Raji (cell line): ENCODE measurements around the gene A3GALT2.

Source experiments
- POLR2A ChIP-seq: IDR thresholded peaks from 2 replicates; pipeline ENCODE4 v1.6.1; 2011; ENCODE audit warnings: low read depth, low read length, control low read depth; ENCODE audit not compliant: insufficient read depth

A3GALT2 gene

GRCh38 chr1:33320619-33321165, at the start of gene A3GALT2:
Gene A3GALT2, minus strand, starts transcription at chr1:33321098. Its CDS starts 0 bp downstream, at chr1:33321098.
- TF ChIP-seq POLR2A: no peak

GRCh38 chr1:33370301-33370700, 49.4 kb upstream of the A3GALT2 start:
- no peak for TF ChIP-seq POLR2A

- TF ChIP-seq POLR2A: no peak
These were observed 48.9 kb upstream of the A3GALT2 start for GRCh38 chr1:33369764-33370163.

GRCh38 chr1:33369081-33369480, 48.2 kb upstream of the A3GALT2 start:
- TF ChIP-seq POLR2A: no peak

- no peak for TF ChIP-seq POLR2A
These were observed 47.5 kb upstream of the A3GALT2 start for GRCh38 chr1:33368431-33368830.

GRCh38 chr1:33367485-33368405, 46.8 kb upstream of the A3GALT2 start:
- no peak for TF ChIP-seq POLR2A

GRCh38 chr1:33366762-33367484, 46.0 kb upstream of the A3GALT2 start:
- TF ChIP-seq POLR2A: no peak

GRCh38 chr1:33365560-33365997, 44.7 kb upstream of the A3GALT2 start:
- TF ChIP-seq POLR2A: no peak

- no peak for TF ChIP-seq POLR2A
These were observed 43.6 kb upstream of the A3GALT2 start for GRCh38 chr1:33364565-33364918.

GRCh38 chr1:33363470-33363861, 42.6 kb upstream of the A3GALT2 start:
- no peak for TF ChIP-seq POLR2A

GRCh38 chr1:33363021-33363420, 42.1 kb upstream of the A3GALT2 start:
- TF ChIP-seq POLR2A: no peak

GRCh38 chr1:33361532-33362235, 40.8 kb upstream of the A3GALT2 start:
- no peak for TF ChIP-seq POLR2A

GRCh38 chr1:33360367-33360766, 39.5 kb upstream of the A3GALT2 start:
- TF ChIP-seq POLR2A: no peak

- no peak for TF ChIP-seq POLR2A
These were observed 39.0 kb upstream of the A3GALT2 start for GRCh38 chr1:33359931-33360330.
